ENCODE data around the gene NFATC3.

Gene NFATC3

DNA sequence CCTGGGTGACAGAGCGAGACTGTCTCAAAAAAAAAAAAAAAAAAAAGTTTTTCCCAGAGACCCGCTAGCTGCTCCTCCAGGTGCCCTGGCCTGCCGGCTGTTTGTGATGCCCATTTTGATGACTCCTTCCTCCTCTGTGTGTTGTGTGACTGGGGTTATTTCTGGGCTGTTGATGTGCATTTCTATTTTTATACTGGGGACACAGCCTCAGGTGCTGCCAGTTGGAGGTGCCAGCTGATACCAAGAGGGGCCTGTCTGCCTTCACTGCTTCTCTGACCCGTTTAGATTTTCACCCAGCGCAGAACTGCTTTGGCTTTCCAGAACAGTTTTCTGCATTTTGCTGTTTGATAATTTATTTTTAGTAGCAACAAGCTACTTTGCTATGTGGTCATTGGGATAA, 166.7 kb downstream of the NFATC3 start:
- CTCF ChIA-PET = interaction anchor here (1.6 kb wide), 1 partner anchor 12 kb away, joined by 6 read pairs; the partner anchor contains the start of gene SLC7A6
- DNase-seq (ENCODE audit: extremely low spot score) = no peak
- TF ChIP-seq HDGF (IDR thresholded peaks at IDR 0.05; ENCODE audit: borderline replicate concordance) (no peak), SUZ12 (IDR thresholded peaks at IDR 0.05) (no peak), LEF1 (IDR thresholded peaks at IDR 0.05; ENCODE audit: borderline replicate concordance) (no peak), CTBP1 (IDR thresholded peaks at IDR 0.05; ENCODE audit: borderline replicate concordance) (no peak), NFRKB (IDR thresholded peaks at IDR 0.05) (no peak), ZNF384 (IDR thresholded peaks at IDR 0.05) (no peak), ARNT (IDR thresholded peaks at IDR 0.05) (no peak), TARDBP (IDR thresholded peaks at IDR 0.05) (no peak), SP1 (IDR thresholded peaks at IDR 0.05) (no peak), FOXM1 (IDR thresholded peaks at IDR 0.05; ENCODE audit: borderline replicate concordance) (no peak), BHLHE40 (IDR thresholded peaks at IDR 0.05; ENCODE audit: borderline replicate concordance) (no peak), FOXK2 (IDR thresholded peaks at IDR 0.05) (no peak), L3MBTL2 (conservative IDR thresholded peaks at IDR 0.05) (no peak), FOXA1 (IDR thresholded peaks at IDR 0.05) (no peak), ELF4 (IDR thresholded peaks at IDR 0.05) (no peak)
- TF ChIP-seq, protein P1, sequence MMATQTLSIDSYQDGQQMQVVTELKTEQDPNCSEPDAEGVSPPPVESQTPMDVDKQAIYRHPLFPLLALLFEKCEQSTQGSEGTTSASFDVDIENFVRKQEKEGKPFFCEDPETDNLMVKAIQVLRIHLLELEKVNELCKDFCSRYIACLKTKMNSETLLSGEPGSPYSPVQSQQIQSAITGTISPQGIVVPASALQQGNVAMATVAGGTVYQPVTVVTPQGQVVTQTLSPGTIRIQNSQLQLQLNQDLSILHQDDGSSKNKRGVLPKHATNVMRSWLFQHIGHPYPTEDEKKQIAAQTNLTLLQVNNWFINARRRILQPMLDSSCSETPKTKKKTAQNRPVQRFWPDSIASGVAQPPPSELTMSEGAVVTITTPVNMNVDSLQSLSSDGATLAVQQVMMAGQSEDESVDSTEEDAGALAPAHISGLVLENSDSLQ (IDR thresholded peaks at IDR 0.05) = no peak
- POLR2A ChIA-PET = interaction anchor here (0.9 kb wide), 1 partner anchor 166 kb away, joined by 3 read pairs; the partner anchor contains the start of gene NFATC3

GRCh38 chr16:68252383-68252782, 167.2 kb downstream of the NFATC3 start:
- no peak for TF ChIP-seq FOXA1 (IDR thresholded peaks at IDR 0.05)
- TF ChIP-seq ZNF384 (IDR thresholded peaks at IDR 0.05) = no peak
- TF ChIP-seq LEF1 (IDR thresholded peaks at IDR 0.05; ENCODE audit: borderline replicate concordance) = no peak
- TF ChIP-seq NFRKB (IDR thresholded peaks at IDR 0.05) = no peak
- ChIA-PET CTCF (interaction anchor here (1.6 kb wide), 1 partner anchor 12 kb away, joined by 6 read pairs; the partner anchor contains the start of gene SLC7A6), POLR2A (interaction anchor here (0.9 kb wide), 1 partner anchor 167 kb away, joined by 3 read pairs; the partner anchor contains the start of gene NFATC3)

DNA sequence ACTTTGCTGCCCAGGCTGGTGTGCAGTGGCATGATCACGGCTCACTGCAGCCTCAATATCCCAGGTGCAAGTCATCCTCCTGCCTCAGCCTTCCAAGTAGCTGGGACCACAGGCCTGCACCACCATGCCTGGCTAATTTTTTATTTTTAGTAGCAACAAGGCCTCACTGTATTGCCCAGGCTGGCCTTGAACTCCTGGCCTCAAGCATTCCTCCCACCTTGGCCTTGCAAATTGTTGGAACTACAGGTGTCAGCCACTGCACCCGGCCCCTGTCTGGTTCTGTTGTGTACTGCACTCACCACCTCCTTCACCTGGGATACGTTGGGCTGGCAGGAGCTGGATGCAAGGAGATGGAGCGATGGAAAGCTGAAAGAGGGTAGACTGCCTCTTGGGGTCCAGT, 168.6 kb downstream of the NFATC3 start:
- DNase-seq (ENCODE audit: extremely low spot score) = no peak
- POLR2A ChIA-PET = no interaction called here
- TF ChIP-seq L3MBTL2 (conservative IDR thresholded peaks at IDR 0.05) (no peak), HDGF (IDR thresholded peaks at IDR 0.05; ENCODE audit: borderline replicate concordance) (no peak), FOXM1 (IDR thresholded peaks at IDR 0.05; ENCODE audit: borderline replicate concordance) (no peak), TARDBP (IDR thresholded peaks at IDR 0.05) (no peak), FOXA1 (IDR thresholded peaks at IDR 0.05) (no peak), ARNT (IDR thresholded peaks at IDR 0.05) (no peak), LEF1 (IDR thresholded peaks at IDR 0.05; ENCODE audit: borderline replicate concordance) (no peak), FOXK2 (IDR thresholded peaks at IDR 0.05) (no peak)
- TF ChIP-seq, protein P1 (IDR thresholded peaks at IDR 0.05) = no peak
- CTCF ChIA-PET = interaction anchor here (1.0 kb wide), 1 partner anchor 9 kb away, joined by 5 read pairs; no protein-coding TSS in a partner anchor

More at GRCh38 chr16:68252383-68252782, 167.2 kb downstream of the NFATC3 start:
- DNase-seq (ENCODE audit: extremely low spot score) = no peak

DNA sequence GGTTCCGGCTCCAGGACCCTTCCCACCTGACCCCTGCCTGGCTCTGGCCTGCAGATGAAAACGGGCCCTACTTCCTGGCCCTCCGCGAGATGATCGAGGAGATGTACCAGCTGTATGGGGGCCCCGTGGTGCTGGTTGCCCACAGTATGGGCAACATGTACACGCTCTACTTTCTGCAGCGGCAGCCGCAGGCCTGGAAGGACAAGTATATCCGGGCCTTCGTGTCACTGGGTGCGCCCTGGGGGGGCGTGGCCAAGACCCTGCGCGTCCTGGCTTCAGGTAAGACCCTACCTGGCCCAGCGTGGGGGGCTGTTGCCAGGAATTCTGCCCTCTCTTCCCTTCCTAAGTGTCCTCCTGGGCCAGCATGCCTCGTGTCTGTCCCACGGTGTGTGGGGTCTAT, 170.5 kb downstream of the NFATC3 start:
- ChIA-PET POLR2A (interaction anchor here (1.0 kb wide), 1 partner anchor 11 kb away, joined by 3 read pairs; the partner anchor contains the start of gene PLA2G15), CTCF (interaction anchor here (1.1 kb wide), 1 partner anchor 72 kb away, joined by 5 read pairs; no protein-coding TSS in a partner anchor)
- TF ChIP-seq, protein P1 (IDR thresholded peaks at IDR 0.05) = no peak
- DNase-seq (ENCODE audit: extremely low spot score) = no peak

DNA sequence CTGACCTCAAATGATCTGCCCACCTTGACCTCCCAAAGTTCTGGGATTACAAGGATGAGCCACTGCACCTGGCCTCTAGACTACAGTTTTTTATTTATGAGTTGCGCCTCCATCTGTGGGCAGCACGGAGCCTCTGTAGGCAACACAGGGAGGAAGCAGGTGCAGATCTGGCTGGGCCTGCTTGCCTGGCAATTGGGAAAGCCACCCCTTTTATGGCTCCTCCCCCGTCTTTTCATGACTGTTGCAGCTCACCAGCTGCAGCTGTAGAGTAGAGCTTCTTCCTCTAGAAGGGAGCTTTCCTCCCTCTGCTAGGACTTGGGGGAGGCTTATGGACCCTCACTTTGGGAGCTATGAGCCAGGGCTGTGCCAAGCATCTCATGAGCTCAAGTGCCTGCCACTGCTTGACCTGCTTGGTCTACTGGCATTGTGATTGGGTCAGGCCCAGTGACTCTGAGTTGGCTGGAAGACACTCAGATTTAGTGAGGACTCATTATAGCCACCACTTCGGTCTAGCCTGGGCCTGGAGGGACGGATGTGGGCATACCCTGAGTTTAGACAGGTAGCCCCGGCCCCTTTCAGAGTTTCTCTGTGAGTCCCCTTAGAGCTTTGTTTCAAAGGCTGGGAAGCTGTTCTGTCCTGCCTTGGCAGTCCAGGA, 172.2 kb downstream of the NFATC3 start:
- CTCF ChIA-PET = interaction anchor here (0.6 kb wide), 1 partner anchor 253 kb away, joined by 3 read pairs; no protein-coding TSS in a partner anchor
- POLR2A ChIA-PET = interaction anchor here (1.0 kb wide), 2 partner anchors 20 to 53 kb away, joined by 3 read pairs; partner anchors contain the start of genes PRMT7 and SLC7A6OS
- DNase-seq (ENCODE audit: extremely low spot score) = no peak
- TF ChIP-seq ARNT (IDR thresholded peaks at IDR 0.05) = no peak

GRCh38 chr16:68257906-68258800, 173.0 kb downstream of the NFATC3 start:
- TF ChIP-seq LEF1 (IDR thresholded peaks at IDR 0.05; ENCODE audit: borderline replicate concordance) (no peak), NFRKB (IDR thresholded peaks at IDR 0.05) (no peak), CTBP1 (IDR thresholded peaks at IDR 0.05; ENCODE audit: borderline replicate concordance) (no peak), BHLHE40 (IDR thresholded peaks at IDR 0.05; ENCODE audit: borderline replicate concordance) (no peak)
- ChIA-PET POLR2A (interaction anchor here (1.0 kb wide), 2 partner anchors 20 to 52 kb away, joined by 3 read pairs; partner anchors contain the start of genes PRMT7 and SLC7A6OS), CTCF (interaction anchor here (0.6 to 0.7 kb wide), 2 partner anchors 46 to 254 kb away, joined by 3 read pairs; no protein-coding TSS in a partner anchor)
- no peak for DNase-seq (ENCODE audit: extremely low spot score)

Measured in HEK293T (cell line).